NCI-H146 treated with DMSO at 0.1 percent for 48 hours (cell line): ENCODE results near the gene SORT1.
"Not testable (repeated sequence)": the region's sequence is repeated elsewhere in the genome, so short reads cannot be mapped to it uniquely, and the experiment has no call there.

Source experiments
- DNase-seq: peaks from one replicate; lab custom pipeline; 2025; ENCODE audit not compliant: unreplicated experiment; lab: John Stamatoyannopoulos, UW

Gene SORT1

DNA sequence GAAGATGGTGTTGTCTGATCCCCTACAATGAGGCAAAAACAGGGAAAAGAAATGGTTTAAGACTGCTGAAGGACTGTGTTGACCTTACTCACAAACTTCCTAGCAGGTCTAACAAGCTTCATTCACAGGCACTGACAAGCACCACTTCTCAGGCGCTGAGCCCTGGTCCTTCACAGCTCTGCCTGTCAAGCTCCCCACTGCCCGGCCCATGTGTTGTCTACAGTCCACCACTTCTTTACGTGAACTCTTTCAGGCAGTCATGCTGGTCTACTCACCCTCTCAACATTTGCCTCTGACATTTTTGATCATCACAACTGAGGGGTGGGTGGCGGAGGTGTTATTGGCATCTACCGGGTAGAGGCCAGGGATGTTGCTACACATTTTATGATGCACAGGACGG, 50.2 kb downstream of the SORT1 start:
- no peak for DNase-seq

DNA sequence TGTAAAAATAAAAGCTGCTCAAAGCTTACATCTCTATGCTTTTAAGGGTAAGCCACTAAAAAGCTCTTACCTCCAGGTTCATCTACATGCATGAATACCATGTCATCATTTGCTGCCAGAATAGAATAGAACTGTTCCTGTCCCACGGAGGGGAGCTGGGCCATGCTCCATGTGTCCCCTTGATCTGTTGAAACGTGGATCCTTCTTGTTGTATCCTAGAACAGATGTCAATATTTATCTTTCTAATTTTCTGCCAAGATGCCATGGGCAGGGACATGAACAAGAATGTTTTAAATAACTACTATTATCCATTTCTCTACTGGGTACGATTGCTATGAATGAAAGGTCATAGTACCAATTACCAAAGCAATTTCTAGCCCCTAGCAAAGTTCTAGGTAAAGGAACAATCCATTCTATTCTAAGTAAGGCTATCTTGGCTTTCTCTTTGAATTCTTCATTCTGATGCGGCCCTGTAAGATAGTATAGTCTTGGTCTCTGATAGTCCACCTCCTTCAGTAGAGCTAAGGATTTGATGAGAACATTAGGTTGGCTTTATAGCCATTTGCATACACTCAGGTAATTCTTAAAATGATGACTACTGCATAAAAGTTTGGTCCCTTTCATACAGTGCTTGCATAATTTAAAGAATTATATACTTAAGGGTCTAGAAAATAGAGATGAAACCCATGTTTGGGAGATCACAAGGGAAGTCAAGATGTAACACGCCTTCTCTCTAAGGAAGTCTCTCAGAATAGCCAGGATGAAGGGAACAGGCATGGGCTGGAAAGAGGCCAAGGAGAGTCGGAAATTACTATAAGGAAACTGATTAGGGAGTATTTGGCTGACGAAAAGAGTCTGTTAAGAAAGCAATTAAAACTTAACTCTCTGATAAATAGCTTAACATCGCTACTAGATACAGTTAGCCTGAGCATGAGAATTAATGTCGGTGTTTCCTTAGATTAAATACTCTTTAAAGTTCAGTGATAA, 55.5 kb downstream of the SORT1 start:
- DNase-seq = no peak

DNA sequence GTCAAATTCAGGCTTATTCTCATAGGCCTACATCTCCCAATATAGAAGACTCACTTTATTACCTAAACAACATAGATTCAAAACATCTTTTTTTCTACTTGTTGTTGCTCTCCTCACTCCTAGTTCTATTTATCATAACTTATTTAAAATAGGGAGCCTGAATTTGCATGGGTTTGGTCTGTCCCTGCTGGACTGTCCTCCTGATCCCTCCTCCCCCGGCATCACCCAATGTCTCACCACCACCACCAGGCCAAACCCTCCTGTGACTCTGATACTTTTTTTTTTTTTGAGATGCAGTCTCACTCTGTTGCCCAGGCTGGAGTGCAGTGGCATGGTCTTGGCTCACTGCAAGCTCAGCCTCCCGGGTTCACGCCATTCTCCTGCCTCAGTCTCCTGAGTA, 59.1 kb downstream of the SORT1 start:
- DNase-seq = no peak

DNA sequence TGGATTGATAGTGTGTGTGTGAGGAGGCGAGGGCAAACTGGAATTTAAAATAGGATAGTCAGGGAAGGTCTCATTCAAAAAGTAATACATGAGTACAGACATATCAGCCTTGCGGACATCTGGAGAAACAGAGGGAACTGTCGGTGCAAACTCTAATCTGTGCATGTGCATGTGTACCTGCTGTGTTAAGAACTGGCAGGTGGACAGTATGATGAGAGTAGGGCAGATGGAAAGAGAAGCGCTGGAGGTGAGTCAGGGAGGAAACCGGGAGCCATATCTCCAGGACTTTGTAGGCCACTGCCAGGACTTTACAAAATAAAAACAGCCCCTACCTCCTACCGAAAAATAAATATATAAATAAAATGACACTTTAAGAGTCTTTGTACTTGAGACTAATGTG, 59.6 kb downstream of the SORT1 start:
- no peak for DNase-seq

DNA sequence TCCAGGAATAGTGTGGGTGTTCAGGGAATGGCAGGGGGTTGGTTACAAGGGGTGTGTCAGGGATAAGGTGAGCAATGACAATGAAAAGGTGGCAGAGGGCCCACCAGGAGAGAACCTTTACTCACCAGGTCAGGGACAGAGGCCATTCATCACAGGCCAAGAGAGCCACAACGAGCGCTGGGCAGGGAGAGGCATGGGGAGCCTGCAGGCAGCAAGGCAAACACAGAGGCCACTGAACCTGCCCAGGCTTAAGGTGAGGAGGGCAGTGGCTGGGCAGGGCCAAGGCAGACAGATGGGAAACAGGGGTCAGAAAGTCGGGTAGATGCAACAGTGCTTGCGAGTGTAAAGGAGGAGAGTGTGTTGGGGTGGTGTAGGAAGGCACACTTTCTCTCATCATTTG, 62.6 kb downstream of the SORT1 start:
- DNase-seq = no peak

DNA sequence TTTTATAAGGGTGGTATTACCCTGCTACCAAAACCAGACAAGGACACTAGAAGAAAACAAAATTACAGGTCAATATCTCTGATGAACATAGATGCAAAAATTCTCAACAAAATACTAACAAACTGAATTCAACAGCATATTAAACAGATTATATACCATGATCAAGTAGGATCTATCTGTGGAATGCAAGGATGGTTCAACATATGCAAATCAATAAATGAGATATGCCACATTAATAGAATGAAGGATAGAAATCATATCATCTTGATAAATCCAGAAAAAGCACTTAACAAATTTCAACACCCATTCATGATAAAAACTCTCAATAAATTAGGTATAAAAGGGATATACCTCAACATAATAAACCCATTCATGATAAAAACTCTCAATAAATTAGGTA, 66.6 kb downstream of the SORT1 start:
- no peak for DNase-seq

DNA sequence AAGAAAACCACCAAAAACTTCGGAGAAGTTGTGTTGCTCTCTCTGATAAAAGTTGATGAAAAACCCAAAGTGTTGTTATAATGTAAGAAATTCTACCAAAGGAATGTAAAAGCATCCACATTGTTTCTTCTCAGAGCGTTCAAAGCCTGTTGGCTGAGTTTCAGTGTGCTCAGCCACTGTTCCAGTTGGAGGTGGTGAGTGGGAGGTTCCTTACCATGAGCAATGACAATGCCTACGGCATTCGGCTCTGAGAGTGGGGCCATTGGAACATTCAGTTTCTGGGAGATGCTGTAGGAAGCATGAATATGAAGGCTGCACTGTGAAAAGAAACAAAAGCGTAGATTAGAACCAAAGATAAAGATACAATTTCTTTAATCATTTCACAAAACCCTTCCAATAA, 70.4 kb downstream of the SORT1 start:
- DNase-seq = no peak

DNA sequence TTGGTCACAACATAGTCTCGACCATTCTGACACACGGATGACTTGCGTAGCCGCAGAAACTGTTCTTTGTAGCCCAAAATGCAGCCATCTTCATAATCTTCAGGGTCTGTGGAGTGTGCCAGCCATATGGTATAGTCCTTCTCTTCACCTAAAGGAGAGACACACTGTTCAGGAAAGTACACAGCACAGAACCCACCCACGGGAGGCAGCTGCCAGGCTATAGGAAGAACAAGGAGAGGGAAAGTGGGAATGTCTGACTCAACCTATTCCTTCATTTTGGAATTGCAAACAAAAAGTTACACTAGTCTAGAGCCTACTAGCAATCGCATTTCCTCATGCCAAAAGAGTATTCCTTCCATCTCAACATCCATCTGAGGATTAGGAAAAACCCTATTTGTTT, 74.7 kb downstream of the SORT1 start:
- DNase-seq = no peak

DNA sequence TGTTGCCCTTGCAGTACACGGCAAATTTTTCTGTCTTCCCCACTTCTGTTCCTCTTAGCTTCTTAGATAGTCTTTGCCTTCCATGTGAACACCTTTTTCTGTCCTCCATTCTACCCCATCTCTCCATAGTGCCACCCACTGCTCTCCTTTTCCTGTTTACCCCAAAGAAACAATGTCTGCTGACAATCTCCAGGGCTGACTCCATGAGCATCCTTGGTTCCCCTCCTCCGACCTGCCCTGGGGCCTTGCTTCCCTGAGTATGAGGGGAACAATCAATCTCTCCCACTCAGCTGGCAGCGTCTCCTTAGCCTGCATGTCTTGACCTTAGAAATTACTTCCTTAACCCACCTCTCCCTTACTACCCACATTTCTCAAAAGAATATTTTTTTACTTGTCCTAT, 78.6 kb downstream of the SORT1 start:
- no peak for DNase-seq

DNA sequence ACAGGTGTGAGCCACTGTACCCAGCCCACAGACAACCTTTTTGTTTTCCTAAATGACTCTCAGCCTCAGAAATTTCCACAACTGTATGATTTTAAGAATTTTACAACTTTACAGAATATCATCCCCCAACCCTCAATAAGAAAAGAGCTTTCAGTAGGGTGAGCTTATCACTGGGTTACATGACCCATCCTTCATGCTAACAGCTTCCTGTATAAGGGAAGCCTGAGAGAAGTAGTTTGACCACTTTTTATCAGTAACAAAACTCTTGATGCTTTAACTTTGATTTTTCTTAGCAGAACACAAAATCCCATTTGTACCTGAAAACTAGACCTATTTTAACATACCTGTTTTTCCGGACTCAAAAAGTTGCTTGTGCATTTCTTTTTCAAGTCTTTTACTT, 81.2 kb downstream of the SORT1 start:
- DNase-seq = no peak

DNA sequence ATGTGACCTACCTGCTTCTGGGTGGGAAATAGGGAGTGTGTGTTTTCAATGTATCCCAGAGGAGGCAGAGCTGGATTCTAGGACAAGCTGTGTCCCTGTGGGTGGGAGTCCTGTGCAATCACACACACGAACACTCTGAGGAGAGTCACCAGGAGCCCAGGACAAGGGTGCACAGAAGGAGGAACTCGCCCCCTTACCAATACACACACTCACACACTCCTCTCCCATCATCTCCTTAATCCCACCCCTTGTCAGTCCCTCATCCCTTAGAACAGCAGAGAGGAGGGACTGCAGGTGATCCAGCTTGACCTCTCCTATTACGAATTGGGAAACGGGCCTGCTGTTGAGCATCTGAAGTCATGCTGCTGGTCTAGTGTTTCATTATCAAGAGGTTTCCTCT, 82.4 kb downstream of the SORT1 start:
- no peak for DNase-seq

DNA sequence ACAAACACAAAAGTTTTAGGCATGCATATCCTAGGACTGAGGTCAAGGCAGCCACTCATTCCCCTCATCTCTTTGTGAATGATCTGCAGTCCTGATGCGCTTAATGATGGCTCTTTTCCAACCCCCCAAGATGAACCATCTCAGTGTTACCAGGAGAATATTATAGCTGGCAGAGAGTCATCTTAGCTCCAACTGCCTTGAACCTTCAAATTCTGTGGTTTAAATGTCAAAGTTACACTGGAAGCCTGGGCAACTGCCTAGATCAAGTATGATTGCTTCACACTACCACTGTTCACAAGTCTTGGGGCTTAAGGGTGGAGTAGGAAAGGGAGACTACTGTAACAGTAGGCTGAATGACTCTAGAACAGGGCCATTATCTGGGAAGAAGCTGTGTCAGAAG, 82.9 kb downstream of the SORT1 start:
- DNase-seq = no peak

DNA sequence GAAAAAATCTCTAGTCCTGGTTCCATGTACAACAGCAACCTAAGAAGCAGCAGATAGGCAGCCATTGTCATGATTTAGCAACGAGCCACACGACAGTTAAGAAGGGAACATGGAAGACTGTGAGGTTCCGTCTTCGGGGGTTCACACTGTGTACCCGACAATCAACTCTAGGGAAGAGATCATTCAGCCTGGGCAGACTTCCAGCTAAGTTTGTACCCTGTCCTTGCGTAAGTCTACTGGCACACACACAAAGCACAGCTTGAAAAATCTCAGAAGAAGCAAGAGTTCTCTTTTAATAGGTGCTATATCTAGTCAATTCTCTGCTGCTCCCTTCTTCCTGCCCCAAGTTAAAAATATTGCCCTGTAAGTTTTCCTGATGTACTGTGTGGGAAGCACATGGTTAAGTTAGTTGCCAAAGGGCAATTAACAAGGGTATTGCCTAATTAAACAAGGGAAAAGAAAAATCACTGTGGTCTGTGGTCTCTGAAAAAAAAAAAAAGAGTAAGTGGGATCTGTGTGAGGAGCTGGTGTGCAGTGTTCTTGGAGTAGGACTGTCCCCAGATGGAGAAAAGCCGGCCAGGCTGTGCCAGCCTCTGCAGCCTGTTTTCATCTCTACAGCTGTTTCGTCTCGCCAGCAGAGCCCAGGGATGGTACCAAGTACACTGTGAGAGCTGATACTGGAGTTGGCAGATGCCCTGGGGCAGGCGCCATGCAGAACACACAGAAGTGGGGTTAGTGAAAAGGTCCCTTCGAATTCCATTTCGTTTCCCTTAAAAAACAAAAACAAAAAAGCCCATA, 84.5 kb downstream of the SORT1 start:
- no peak for DNase-seq

DNA sequence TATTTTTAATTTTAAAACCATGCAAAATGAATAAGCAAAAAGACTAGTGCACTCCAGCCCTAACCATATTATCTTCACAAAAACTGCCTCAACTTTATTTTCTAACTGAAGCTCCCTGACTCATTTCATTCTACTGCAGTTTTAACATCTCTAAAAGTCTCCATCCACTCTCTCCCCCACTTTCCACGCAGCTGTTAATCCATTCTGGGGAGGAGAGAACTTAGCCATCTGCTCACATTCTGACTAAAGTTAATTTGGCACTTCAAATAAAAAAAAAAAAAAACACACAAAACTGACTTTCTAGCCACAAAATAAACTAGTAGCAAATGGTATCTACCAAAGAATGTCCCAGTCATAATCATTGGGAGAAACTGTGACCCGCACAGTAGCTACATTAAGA, 85.5 kb downstream of the SORT1 start:
- no peak for DNase-seq

DNA sequence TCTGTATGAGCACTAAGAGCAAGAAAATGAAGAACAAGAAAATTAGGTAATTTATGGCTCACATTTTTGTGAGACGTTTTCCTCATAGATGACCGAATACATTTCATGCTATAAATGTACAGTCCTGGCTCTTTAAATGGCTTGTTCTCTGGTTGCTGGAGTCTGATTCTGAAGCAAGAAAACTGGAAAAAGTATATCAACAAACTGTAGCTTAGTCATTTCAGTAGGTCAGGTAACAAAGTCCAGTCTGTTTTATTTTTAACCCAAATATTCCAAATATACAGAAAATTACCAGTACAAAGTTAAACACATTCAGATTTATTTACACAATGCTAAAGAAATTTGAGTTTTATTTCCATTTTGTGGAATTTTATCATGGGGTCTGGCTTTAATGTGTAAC, 88.4 kb downstream of the SORT1 start:
- DNase-seq = no peak

DNA sequence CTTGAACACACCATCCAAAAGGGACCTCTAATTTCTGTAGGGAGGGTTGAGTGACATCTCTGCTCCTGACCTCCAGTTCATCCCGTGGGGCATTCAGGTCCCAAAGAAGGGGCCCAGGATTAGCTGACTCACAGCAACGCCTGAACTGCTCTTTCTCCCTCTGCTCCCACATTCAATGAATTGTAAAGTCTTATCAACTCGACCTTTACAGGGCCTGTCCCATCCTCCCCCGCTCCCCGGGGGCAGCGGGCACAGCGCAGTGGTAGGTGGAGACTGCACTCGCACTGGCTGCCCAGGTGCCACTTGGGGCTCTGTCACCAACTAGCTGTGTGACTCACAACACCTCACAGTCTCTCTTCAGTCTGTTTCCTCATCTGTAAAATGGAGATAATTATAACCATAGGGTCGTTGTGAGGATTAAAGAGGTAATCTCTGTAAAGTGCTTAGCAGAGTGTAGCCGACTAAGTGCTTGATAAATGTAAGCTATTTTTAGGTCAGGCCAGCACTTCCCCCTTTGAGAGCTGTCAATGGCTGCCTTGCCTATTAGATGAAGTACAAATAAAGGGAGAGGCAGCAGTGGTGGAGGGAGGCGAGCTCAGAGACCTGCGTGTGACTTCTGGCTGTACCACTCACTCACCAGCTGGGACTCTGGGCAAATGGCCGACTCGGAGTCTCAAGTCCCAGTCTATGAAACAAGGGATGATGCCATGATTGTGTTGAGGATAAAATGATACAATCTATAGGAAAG, 90.3 kb downstream of the SORT1 start:
- no peak for DNase-seq

DNA sequence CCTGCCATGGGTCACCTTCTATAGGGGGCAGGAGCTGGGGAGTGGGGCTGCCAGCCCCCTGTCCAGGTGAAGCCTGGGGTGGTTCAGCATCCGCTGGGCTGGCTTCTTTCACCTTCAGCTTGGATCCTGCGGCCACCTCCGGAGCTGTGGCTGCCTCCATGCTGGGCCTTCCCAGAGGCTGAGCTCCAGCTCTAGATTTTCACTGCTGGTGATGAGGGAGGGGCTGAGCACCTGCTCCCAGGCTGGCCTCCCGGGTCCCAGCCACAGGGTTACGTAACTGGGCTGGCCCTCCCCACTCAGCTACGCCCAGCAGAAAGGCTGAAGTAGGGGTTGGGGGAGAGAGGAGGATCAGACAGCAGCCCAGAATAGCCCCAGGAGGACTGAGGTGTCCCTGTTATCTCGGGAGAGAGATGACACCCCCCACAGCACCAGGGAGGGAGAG, 90.9 kb downstream of the SORT1 start, which contains the start of gene MYBPHL:
Gene MYBPHL (minus strand): TSS at position 180 of the 442 bp plus-strand sequence. CDS start 20 bp downstream, at position 160.
- no peak for DNase-seq

DNA sequence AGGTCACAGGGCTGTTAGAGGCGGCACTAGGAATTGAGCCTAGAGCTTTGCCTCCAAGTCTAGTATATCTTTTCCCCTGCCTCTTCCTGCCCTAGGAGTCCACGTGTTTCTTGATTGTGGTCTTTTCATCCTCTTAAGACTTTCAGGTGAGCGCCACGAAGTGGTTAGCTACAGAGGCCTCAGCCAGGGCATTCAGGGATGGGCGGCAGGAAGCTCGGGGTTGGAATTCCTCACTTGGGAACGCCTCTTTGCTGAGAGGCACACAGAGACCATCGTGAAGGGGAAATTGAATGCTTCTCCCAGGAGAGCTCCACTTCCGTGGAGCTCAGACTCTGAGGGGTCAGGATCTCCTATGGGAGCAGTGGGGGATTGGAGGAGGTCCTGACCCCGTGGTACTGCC, 91.7 kb downstream of the SORT1 start:
- DNase-seq = not testable (repeated sequence)

DNA sequence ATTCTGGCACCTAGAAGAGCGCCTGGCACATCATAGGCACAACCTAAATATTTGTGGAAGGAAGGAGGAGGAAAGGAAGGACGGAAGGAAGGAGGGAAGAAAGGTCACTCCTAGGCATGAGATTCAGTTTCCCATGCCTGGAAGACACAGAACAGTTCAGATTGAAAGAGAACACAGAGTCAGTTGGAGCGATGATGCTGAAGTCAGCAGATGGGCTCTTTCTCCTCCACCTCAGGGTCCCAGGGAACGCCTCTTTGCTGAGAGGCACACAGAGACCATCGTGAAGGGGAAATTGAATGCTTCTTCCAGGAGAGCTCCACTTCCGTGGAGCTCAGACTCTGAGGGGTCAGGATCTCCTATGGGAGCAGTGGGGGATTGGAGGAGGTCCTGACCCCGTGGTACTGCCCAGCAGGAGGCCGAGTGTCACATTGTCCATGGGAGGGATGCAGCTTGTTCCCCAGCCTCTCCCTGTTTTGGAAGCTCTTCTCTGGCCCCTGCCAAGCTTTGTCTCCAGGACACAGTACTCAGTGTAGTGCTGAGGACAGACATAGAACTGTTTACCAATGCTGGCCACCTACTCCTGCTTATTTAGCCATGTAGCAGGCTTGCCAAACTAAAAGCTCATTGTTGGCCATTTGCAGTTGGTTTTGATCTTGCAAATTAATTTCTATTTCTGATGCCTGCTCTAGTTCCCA, 93.3 kb downstream of the SORT1 start:
- no peak for DNase-seq

DNA sequence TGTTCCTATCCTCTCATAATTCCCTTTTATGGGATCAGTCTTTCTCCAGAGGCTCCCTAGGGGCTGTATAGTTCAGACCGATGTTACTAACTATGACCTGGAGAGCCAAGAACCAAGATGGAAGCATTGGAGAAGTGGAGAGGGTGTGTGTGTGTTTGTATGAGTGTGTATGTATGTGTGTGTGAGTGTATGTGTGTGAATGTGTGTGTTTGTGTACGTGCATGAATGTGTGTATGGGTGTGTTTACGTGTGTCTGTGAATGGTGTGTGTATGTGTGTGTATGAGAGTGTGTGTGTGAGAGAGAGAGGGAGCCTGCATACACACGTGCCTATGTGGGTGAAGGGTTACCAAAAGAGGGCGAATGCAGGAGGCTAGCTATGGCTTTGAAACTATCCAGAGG, 95.8 kb downstream of the SORT1 start:
- no peak for DNase-seq
